Sigmoid colon (tissue), 4 donors: ENCODE results near the gene NUP42.

Experiments used
- POLR2A ChIP-seq, 2 donors: fragments of 450-650 bp; IDR thresholded peaks; one replicate each; pipeline ENCODE4 v1.6.1; 2016; ENCODE audit warnings: antibody characterized with exemption in 2 of 2, mild to moderate bottlenecking in 2 of 2, moderate library complexity in 2 of 2
- POLR2AphosphoS5 ChIP-seq, 4 donors: sonication (generic); formaldehyde crosslinking; IDR thresholded peaks; one replicate each; pipeline ENCODE4 v1.6.1; 2017; ENCODE audit warnings: antibody characterized with exemption in 4 of 4
- TF ChIP-seq, protein P1 (sequence below), 4 experiments: fragments of 450-650 bp in 3 of 4; fragments of 200-600 bp in 1 of 4; IDR thresholded peaks; one replicate each; pipeline ENCODE4 v1.5.1; 2016 to 2019; ENCODE audit warnings: antibody characterized with exemption in 4 of 4, mild to moderate bottlenecking in 3 of 4, moderate library complexity in 2 of 4

DNA sequence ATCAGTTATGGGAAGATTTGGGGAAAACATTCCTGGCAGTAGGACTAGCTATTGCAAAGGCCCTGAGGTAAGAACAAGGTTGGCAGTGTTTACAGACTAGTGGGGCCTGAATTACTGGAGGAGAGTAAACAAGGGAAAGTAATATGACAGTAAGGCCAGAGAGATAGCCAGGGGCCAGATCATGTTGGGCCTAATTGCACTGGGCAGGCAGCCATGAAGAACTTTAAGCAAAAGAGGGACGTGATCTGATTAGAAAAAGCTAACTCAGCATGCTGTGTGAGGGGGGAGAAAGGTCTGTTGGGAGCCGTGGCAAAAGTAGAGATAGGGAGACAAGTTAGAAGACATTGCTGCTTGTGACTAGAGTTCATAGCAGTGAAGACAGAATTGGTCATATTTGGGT lies 9.2 kb downstream of the NUP42 start:
- TF ChIP-seq, protein P1, sequence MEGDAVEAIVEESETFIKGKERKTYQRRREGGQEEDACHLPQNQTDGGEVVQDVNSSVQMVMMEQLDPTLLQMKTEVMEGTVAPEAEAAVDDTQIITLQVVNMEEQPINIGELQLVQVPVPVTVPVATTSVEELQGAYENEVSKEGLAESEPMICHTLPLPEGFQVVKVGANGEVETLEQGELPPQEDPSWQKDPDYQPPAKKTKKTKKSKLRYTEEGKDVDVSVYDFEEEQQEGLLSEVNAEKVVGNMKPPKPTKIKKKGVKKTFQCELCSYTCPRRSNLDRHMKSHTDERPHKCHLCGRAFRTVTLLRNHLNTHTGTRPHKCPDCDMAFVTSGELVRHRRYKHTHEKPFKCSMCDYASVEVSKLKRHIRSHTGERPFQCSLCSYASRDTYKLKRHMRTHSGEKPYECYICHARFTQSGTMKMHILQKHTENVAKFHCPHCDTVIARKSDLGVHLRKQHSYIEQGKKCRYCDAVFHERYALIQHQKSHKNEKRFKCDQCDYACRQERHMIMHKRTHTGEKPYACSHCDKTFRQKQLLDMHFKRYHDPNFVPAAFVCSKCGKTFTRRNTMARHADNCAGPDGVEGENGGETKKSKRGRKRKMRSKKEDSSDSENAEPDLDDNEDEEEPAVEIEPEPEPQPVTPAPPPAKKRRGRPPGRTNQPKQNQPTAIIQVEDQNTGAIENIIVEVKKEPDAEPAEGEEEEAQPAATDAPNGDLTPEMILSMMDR (IDR thresholded peaks at IDR 0.05) = no peak
- TF ChIP-seq POLR2A (IDR thresholded peaks at IDR 0.05) (no peak), POLR2AphosphoS5 (IDR thresholded peaks at IDR 0.05) (no peak)
